Stomach (tissue), 9 donors: ENCODE results near the gene FGF22. TPM values are rescaled to one million over a fixed set of nuclear protein-coding genes. Genes with fewer than 3 reads are reported as not detected.
A peak's percentile ranks its signal among the peaks of the same experiment; 100 is the strongest.
"Not testable (repeated sequence)": the region's sequence is repeated elsewhere in the genome, so short reads cannot be mapped to it uniquely, and the experiment has no call there.

ENCODE experiments used
- DNase-seq, 2 donors: peaks; one replicate each; pipeline versions ENCODE4 v3.0.0 to v3.0.0-alpha.2; 2013 to 2019
- H3K27ac ChIP-seq, 5 donors: fragments of 200-600 bp in 4 of 5; sonication (generic) in 4 of 5; one replicate each; pipeline ENCODE4 v1.5.1; 2013 to 2019; ENCODE audit warnings: mild to moderate bottlenecking in 1 of 5, moderate library complexity in 1 of 5
- H3K27me3 ChIP-seq, 3 donors: fragments of 200-600 bp; sonication (generic); one replicate each; pipeline ENCODE4 v1.5.1; 2017 to 2019; ENCODE audit warnings: mixed run types in 1 of 3
- H3K36me3 ChIP-seq, 4 donors: fragments of 200-600 bp; sonication (generic); 1 replicate in 3 of 4; 2 replicates in 1 of 4; pipeline ENCODE4 v1.5.1; 2016 to 2019
- H3K4me1 ChIP-seq, 4 donors: fragments of 200-600 bp; sonication (generic); one replicate each; pipeline ENCODE4 v1.5.1; 2016 to 2019
- H3K4me3 ChIP-seq, 4 donors: fragments of 200-600 bp; sonication (generic) in 3 of 4; one replicate each; pipeline ENCODE4 v1.5.1; 2016 to 2019; ENCODE audit warnings: mild to moderate bottlenecking in 1 of 4
- H3K9me3 ChIP-seq, 4 donors: fragments of 200-600 bp; sonication (generic); one replicate each; pipeline ENCODE4 v1.5.1; 2016 to 2019
- CTCF ChIP-seq, 7 experiments: fragments of 450-650 bp in 4 of 7; fragments of 200-600 bp in 3 of 7; sonication (generic) in 3 of 7; IDR thresholded peaks; one replicate each; pipeline ENCODE4 v1.5.1; 2016 to 2019; ENCODE audit warnings: antibody characterized with exemption in 7 of 7, control low read depth in 2 of 7, mild to moderate bottlenecking in 1 of 7
- EP300 ChIP-seq: sonication (generic); formaldehyde crosslinking; IDR thresholded peaks from one replicate; pipeline ENCODE4 v1.6.1; 2017; ENCODE audit warnings: antibody characterized with exemption
- POLR2A ChIP-seq, 4 donors: fragments of 450-650 bp; IDR thresholded peaks; one replicate each; pipeline ENCODE4 v1.6.1; 2016; ENCODE audit warnings: antibody characterized with exemption in 4 of 4, control low read depth in 2 of 4, mild to moderate bottlenecking in 1 of 4, moderate library complexity in 1 of 4
- POLR2AphosphoS5 ChIP-seq, 3 donors: sonication (generic); formaldehyde crosslinking; IDR thresholded peaks; one replicate each; pipeline ENCODE4 v1.6.1; 2016; ENCODE audit warnings: antibody characterized with exemption in 3 of 3
- WGBS, 5 donors: extraction: QIAGEN DNeasy Blood & Tissue Kit in 3 of 5; methylation state at CpG; one replicate each; pipeline versions ENCODE4 v1.1.5 to v1.1.7; 2013 to 2018; 5-methylcytosine and 5-hydroxymethylcytosine counted together
- intact Hi-C: fragments of 100-400 bp; cut with DNase I; formaldehyde crosslinking; loops from one replicate; pipeline ENCODE4 v1.15.1; 2023; ENCODE audit warnings: low total_unique reads
- polyA plus RNA-seq, 3 donors: library from polyadenylated mRNA; stranded (reverse); fragments of 200-250 nt; gene quantifications; one replicate each; pipeline ENCODE4 v1.2.3, GENCODE V29; 2013
- total RNA-seq, 5 donors: library from RNA; depleted of rRNA; stranded (reverse); fragments of >200 nt; gene quantifications; one replicate each; pipeline versions ENCODE4 v1.1.0 to v1.2.3, GENCODE V29; 2014 to 2016
- donor health status: healthy with polysubstance abuse.
- donor health status: Bipolar disorder and iron deficiency.
- donor health status: healthy.

FGF22 gene
- total and polyA plus RNA-seq, 8 donors = 0.37 to 0.76 (median 0.46) TPM; not detected in 4

- H3K4me1 ChIP-seq = peaks cover 13 to 39% (median 22%) of the 10 kb centered on the region in 4 donors
- intact Hi-C loops = no loop called here
- H3K27me3 ChIP-seq = no peaks in the 10 kb centered on the region
- no peak overlapping the region for H3K4me3 ChIP-seq
- TF ChIP-seq POLR2A (IDR thresholded peaks at IDR 0.05) (no peak), POLR2AphosphoS5 (IDR thresholded peaks at IDR 0.05) (no peak), EP300 (no peak), CTCF (IDR thresholded peaks at IDR 0.05) (peak in 1 of 7 experiments; percentile 16)
- H3K36me3 ChIP-seq = peaks cover 19 to 81% (median 74%) of the 10 kb centered on the region in 4 donors
- no peak for DNase-seq
- WGBS, 5 donors = 89 to 91% (median 90%) methylated on average over 17 to 19 of the region's 19 CpGs
- no peaks in the 10 kb centered on the region for H3K9me3 ChIP-seq
- H3K27ac ChIP-seq = no peak overlapping the region
Measured at GRCh38 chr19:628168-628567, 11.5 kb upstream of the FGF22 start.

- H3K4me3 ChIP-seq, H3K9me3 ChIP-seq, H3K27me3 ChIP-seq, H3K27ac ChIP-seq, intact Hi-C loops, DNase-seq: not testable (repeated sequence)
- 64 to 79% (median 73%) methylated on average over 19 to 25 of the region's 25 CpGs for whole genome bisulfite sequencing, 5 donors
- Histone ChIP-seq H3K4me1 (peaks cover 20 to 48% (median 31%) of the 10 kb centered on the region in 4 donors), H3K36me3 (peaks cover 19 to 67% (median 61%) of the 10 kb centered on the region in 4 donors)
Measured at GRCh38 chr19:629515-629914, 10.2 kb upstream of the FGF22 start.

- 90 to 96% (median 94%) methylated on average over 30 of the region's 30 CpGs for WGBS, 5 donors
- H3K9me3 ChIP-seq = no peaks in the 10 kb centered on the region
- peaks cover 20 to 54% (median 36%) of the 10 kb centered on the region in 4 donors for H3K4me1 ChIP-seq
- peaks cover 13 to 61% (median 54%) of the 10 kb centered on the region in 4 donors for H3K36me3 ChIP-seq
- intact Hi-C loops = loop anchor here (10.0 kb wide), 1 partner anchor 55 kb away; the partner anchor contains the start of gene BSG
- H3K4me3 ChIP-seq = no peak overlapping the region
- no peaks in the 10 kb centered on the region for H3K27me3 ChIP-seq
- DNase-seq = no peak
- H3K27ac ChIP-seq = no peak overlapping the region
- TF ChIP-seq CTCF (IDR thresholded peaks at IDR 0.05) (no peak), POLR2AphosphoS5 (IDR thresholded peaks at IDR 0.05) (no peak), POLR2A (IDR thresholded peaks at IDR 0.05) (no peak), EP300 (no peak)
Measured at GRCh38 chr19:629961-630714, 9.5 kb upstream of the FGF22 start.

GRCh38 chr19:632579-633067 lies 7.1 kb upstream of the FGF22 start:
- peak overlapping the region in 4 of 5 donors; percentile 53 to 88 (median 78) for H3K27ac ChIP-seq
- no peaks in the 10 kb centered on the region for H3K27me3 ChIP-seq
- 0 to 9% (median 3%) methylated on average over 20 to 35 of the region's 35 CpGs for WGBS, 5 donors
- H3K4me1 ChIP-seq = peaks cover 20 to 54% (median 36%) of the 10 kb centered on the region in 4 donors
- peak overlapping the region; percentile 71 to 97 (median 82) for H3K4me3 ChIP-seq
- DNase-seq = peak in 1 of 2 donors; percentile 60
- TF ChIP-seq CTCF (IDR thresholded peaks at IDR 0.05) (no peak), POLR2AphosphoS5 (IDR thresholded peaks at IDR 0.05) (no peak), EP300 (no peak), POLR2A (IDR thresholded peaks at IDR 0.05) (no peak)
- no peaks in the 10 kb centered on the region for H3K9me3 ChIP-seq
- intact Hi-C loops = loop anchor here (10.0 kb wide), 1 partner anchor 58 kb away; the partner anchor contains the start of gene BSG
- peaks cover 11 to 39% (median 34%) of the 10 kb centered on the region in 4 donors for H3K36me3 ChIP-seq
